ENCODE measurements around the gene RFT1. TPM values are rescaled to one million over a fixed set of nuclear protein-coding genes. Genes with fewer than 3 reads are reported as not detected.

RFT1 gene
- total RNA-seq, 1 experiment from 2014 or later: 26.3 TPM

GRCh38 chr3:53144446-53144845, 14.2 kb upstream of the RFT1 start (continued):
- TF ChIP-seq ARID4B (CRISPR knock-in tag; IDR thresholded peaks at IDR 0.05; ENCODE audit: borderline replicate concordance): no peak
- no peak for TF ChIP-seq CTCF (IDR thresholded peaks at IDR 0.05)
- no peak for TF ChIP-seq NR2C2 (CRISPR knock-in tag; IDR thresholded peaks at IDR 0.05)
- no peak for TF ChIP-seq PRDM15 (CRISPR knock-in tag; IDR thresholded peaks at IDR 0.05)
- no peak for TF ChIP-seq NFATC4 (CRISPR knock-in tag; IDR thresholded peaks at IDR 0.05)
- no peak for TF ChIP-seq GRHL2 (CRISPR knock-in tag; IDR thresholded peaks at IDR 0.05; ENCODE audit: insufficient replicate concordance, severe bottlenecking)
- no peak for TF ChIP-seq RELA (CRISPR knock-in tag; IDR thresholded peaks at IDR 0.05; ENCODE audit: borderline replicate concordance)
- TF ChIP-seq PRRX2 (CRISPR knock-in tag; IDR thresholded peaks at IDR 0.05): no peak
- TF ChIP-seq AR (CRISPR knock-in tag; IDR thresholded peaks at IDR 0.05): no peak

GRCh38 chr3:53142986-53143385, 12.8 kb upstream of the RFT1 start:
- TF ChIP-seq HMGXB4 (CRISPR knock-in tag; IDR thresholded peaks at IDR 0.05): no peak
- ChIA-PET POLR2A (no interaction called here), CTCF (interaction anchor here (1.8 kb wide), 1 partner anchor 33 kb away, joined by 6 read pairs; no protein-coding TSS in a partner anchor)
- DNase-seq (ENCODE audit: low spot score) (no peak), ATAC-seq (no peak)
- Mint-ChIP-seq H3K9me3 (no peaks in the 10 kb centered on the region), H3K27me3 (ENCODE audit: low read depth) (no peaks in the 10 kb centered on the region), H3K4me1 (peaks cover 6% of the 10 kb centered on the region; the same call in 1 of the 2 replicates), H3K4me3 (no peak overlapping the region), H3K27ac (no peak overlapping the region), H3K36me3 (no peaks in the 10 kb centered on the region)

Data from WTC11 (cell line).